GM12878 (cell line): ENCODE measurements around the gene IGFBP1. TPM values are rescaled to one million over a fixed set of nuclear protein-coding genes. Genes with fewer than 3 reads are reported as not detected.

Source experiments
- ATAC-seq: fragments of 200-7000 bp; cut with Tn5 transposase; 3 replicates; pipeline ENCODE4 v1.9.1; 2020; ENCODE audit warnings: mild to moderate bottlenecking, moderate library complexity
- BruUV-seq: library from RNA; stranded (reverse); fragments of 400-500 nt; replicated peaks from 2 replicates; lab custom pipeline; 2021; lab: Mats Ljungman, UMichigan
- CTCF ChIA-PET: fragments of 300-600 bp; sonication (Branson Sonifier 250); formaldehyde crosslinking; extraction: SDS; loops from one replicate; lab custom pipeline; 2021; ENCODE audit warnings: inconsistent platforms; lab: Yijun Ruan, JAX
- POLR2A ChIA-PET: fragments of 350-600 bp; formaldehyde crosslinking; extraction: SDS; loops from one replicate; lab custom pipeline; 2021; ENCODE audit warnings: inconsistent platforms; lab: Charles Lee
- RAD21 ChIA-PET: fragments of 300-600 bp; sonication (Branson Sonifier 250); formaldehyde crosslinking; loops from one replicate; lab custom pipeline; 2023; ENCODE audit warnings: antibody characterized with exemption; ENCODE audit not compliant: unreplicated experiment; lab: Charles Lee
- SMC1A ChIA-PET: fragments of 300-600 bp; sonication (Branson Sonifier 250); formaldehyde crosslinking; loops from one replicate; lab custom pipeline; 2023; ENCODE audit not compliant: unreplicated experiment, uncharacterized antibody; lab: Charles Lee
- DNase-seq: peaks from one replicate; pipeline ENCODE4 v3.0.0-alpha.2; 2011; ENCODE audit warnings: low read depth, low spot score
- FAIRE-seq: peaks from 3 replicates; lab custom pipeline; 2011; peaks lifted over from hg19 to GRCh38; lab: Jason Lieb, UNC
- H2AFZ ChIP-seq: 2 replicates; pipeline ENCODE4 v1.6.0; 2011; ENCODE audit warnings: low read depth, low read length, control low read depth; ENCODE audit not compliant: control insufficient read depth
- H3K27ac ChIP-seq: 2 replicates; pipeline ENCODE4 v1.5.1; 2011; ENCODE audit warnings: control low read depth; ENCODE audit not compliant: control insufficient read depth, insufficient read depth
- H3K27me3 ChIP-seq, 2 experiments: replicated peaks in 1 of 2; 2 replicates each; pipeline versions ENCODE4 v1.6.0 to v1.6.1; 2011; ENCODE audit warnings: low read length in 1 of 2; ENCODE audit not compliant: control insufficient read depth in 2 of 2, insufficient read depth in 2 of 2
- H3K36me3 ChIP-seq, 2 experiments: 2 replicates each; pipeline ENCODE4 v1.5.1; 2011; ENCODE audit warnings: low read length in 1 of 2; ENCODE audit not compliant: control insufficient read depth in 2 of 2, insufficient read depth in 2 of 2
- H3K4me1 ChIP-seq: 2 replicates; pipeline ENCODE4 v1.6.1; 2011; ENCODE audit warnings: mild to moderate bottlenecking, low read length, moderate library complexity, mixed read lengths; ENCODE audit not compliant: control insufficient read depth, insufficient read depth
- H3K4me2 ChIP-seq: 2 replicates; pipeline ENCODE4 v1.6.0; 2011; ENCODE audit warnings: control low read depth; ENCODE audit not compliant: control insufficient read depth, insufficient read depth
- H3K4me3 ChIP-seq: fragments of 200-600 bp; sonication (generic); 2 replicates; pipeline ENCODE4 v1.5.1; 2016
- H3K79me2 ChIP-seq: 2 replicates; pipeline ENCODE4 v1.6.0; 2011; ENCODE audit warnings: low read length; ENCODE audit not compliant: control insufficient read depth, insufficient read depth
- H3K9ac ChIP-seq: 2 replicates; pipeline ENCODE4 v1.8.0; 2011; ENCODE audit warnings: low read length, control low read depth, mixed read lengths; ENCODE audit not compliant: control insufficient read depth, insufficient read depth
- H3K9me3 ChIP-seq: replicated peaks from 3 replicates; pipeline ENCODE4 v1.5.1; 2011; ENCODE audit warnings: mild to moderate bottlenecking, low read length; ENCODE audit not compliant: control insufficient read depth, insufficient read depth
- H4K20me1 ChIP-seq: 2 replicates; pipeline ENCODE4 v1.6.0; 2011; ENCODE audit not compliant: control insufficient read depth, insufficient read depth
- HCFC1 ChIP-seq: fragments of 150-350 bp; IDR thresholded peaks from 2 replicates; pipeline ENCODE4 v1.6.1; 2014; ENCODE audit warnings: low read length
- MYB ChIP-seq: fragments of 150-350 bp; IDR thresholded peaks from 2 replicates; pipeline ENCODE4 v1.6.1; 2014; ENCODE audit warnings: mild to moderate bottlenecking, low read depth, low read length, borderline replicate concordance
- RBBP5 ChIP-seq: fragments of 200-600 bp; sonication (generic); conservative IDR thresholded peaks from 2 replicates; pipeline ENCODE4 v1.6.1; 2016
- SMC3 ChIP-seq: IDR thresholded peaks from 2 replicates; pipeline ENCODE4 v1.6.1; 2011; ENCODE audit warnings: low read length, improper control_type of control experiment, borderline replicate concordance
- TARDBP ChIP-seq: IDR thresholded peaks from 2 replicates; pipeline ENCODE4 v1.6.1; 2016; ENCODE audit warnings: borderline replicate concordance
- ZNF207 ChIP-seq: fragments of 450-650 bp; IDR thresholded peaks from 2 replicates; pipeline ENCODE4 v1.6.1; 2014; ENCODE audit warnings: antibody characterized with exemption, mild to moderate bottlenecking, borderline replicate concordance
- WGBS: methylation state at CpG from one replicate; pipeline ENCODE4 v1.1.6; 2016; ENCODE audit warnings: low lambda C conversion rate; ENCODE audit not compliant: insufficient replicate concordance, insufficient coverage; ENCODE audit errors: missing lambda C conversion rate; 5-methylcytosine and 5-hydroxymethylcytosine counted together
- in situ Hi-C: fragments of 300-500 bp; cut with MboI; formaldehyde crosslinking; loops from 9 replicates; pipeline ENCODE4 v1.14.3; 2018; ENCODE audit warnings: mixed read lengths
- intact Hi-C: fragments of 100-400 bp; cut with micrococcal nuclease; formaldehyde crosslinking; loops from one replicate; pipeline ENCODE4 v1.14.2; 2022; ENCODE audit not compliant: unreplicated experiment
- polyA plus RNA-seq, 11 experiments: library from polyadenylated mRNA; depleted of rRNA in 4 of 11; unstranded in 6 of 11; stranded (reverse) in 5 of 11; fragments of >200 nt; fragmentation: Nextera tagmentation in 4 of 11; fragmentation: Illumina TruSeq in 1 of 11; extraction: Ambion mirVana in 4 of 11; extraction: Trizol in 1 of 11; gene quantifications; 1 replicate in 1 of 11; 2 replicates in 10 of 11; pipeline versions ENCODE4 v1.2.1 to v1.2.3, GENCODE V29; 2011 to 2016; ENCODE audit warnings: inconsistent platforms in 2 of 11, missing spikeins in 2 of 11, low read depth in 1 of 11
- total RNA-seq, 4 experiments: library from RNA; depleted of rRNA in 3 of 4; stranded (reverse); fragments of >200 nt in 3 of 4; fragmentation: Illumina TruSeq in 1 of 4; extraction: Trizol in 1 of 4; gene quantifications; 2 replicates each; pipeline versions ENCODE4 v1.2.1 to v1.2.3, GENCODE V29; 2013 to 2021
- TF ChIP-seq, protein P1 (sequence below), 3 experiments: IDR thresholded peaks in 2 of 3; conservative IDR thresholded peaks in 1 of 3; 2 replicates each; pipeline ENCODE4 v1.5.1; 2011; ENCODE audit warnings: low read depth in 3 of 3, low read length in 3 of 3, mild to moderate bottlenecking in 3 of 3, control low read depth in 2 of 3, moderate library complexity in 2 of 3, inconsistent platforms in 1 of 3, mixed read lengths in 1 of 3; ENCODE audit not compliant: control insufficient read depth in 2 of 3, insufficient read depth in 1 of 3; ENCODE audit errors: extremely low read depth in 1 of 3

IGFBP1 gene
- total and polyA plus RNA-seq, 10 of the 15 experiments (the other 5 are each of a cell fraction or from before 2014, with no cell fraction given), result 0.13 TPM; not detected in 9

- TF ChIP-seq, protein P1, sequence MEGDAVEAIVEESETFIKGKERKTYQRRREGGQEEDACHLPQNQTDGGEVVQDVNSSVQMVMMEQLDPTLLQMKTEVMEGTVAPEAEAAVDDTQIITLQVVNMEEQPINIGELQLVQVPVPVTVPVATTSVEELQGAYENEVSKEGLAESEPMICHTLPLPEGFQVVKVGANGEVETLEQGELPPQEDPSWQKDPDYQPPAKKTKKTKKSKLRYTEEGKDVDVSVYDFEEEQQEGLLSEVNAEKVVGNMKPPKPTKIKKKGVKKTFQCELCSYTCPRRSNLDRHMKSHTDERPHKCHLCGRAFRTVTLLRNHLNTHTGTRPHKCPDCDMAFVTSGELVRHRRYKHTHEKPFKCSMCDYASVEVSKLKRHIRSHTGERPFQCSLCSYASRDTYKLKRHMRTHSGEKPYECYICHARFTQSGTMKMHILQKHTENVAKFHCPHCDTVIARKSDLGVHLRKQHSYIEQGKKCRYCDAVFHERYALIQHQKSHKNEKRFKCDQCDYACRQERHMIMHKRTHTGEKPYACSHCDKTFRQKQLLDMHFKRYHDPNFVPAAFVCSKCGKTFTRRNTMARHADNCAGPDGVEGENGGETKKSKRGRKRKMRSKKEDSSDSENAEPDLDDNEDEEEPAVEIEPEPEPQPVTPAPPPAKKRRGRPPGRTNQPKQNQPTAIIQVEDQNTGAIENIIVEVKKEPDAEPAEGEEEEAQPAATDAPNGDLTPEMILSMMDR (IDR thresholded peaks at IDR 0.05 in 2 of 3, conservative IDR thresholded peaks at IDR 0.05 in 1 of 3; ENCODE audit: control insufficient read depth in 2 of 3, extremely low read depth in 1 of 3, insufficient read depth in 1 of 3, low read depth in 3 of 3, low read length in 3 of 3), result peak; percentile 23 to 62 (median 51); a peak in 5 of 6 replicates
Observed at GRCh38 chr7:45890902-45891461, 2.7 kb downstream of the IGFBP1 start (continued).

- ChIA-PET RAD21 (interaction anchor here (1.0 to 1.8 kb wide), 6 partner anchors 26 to 1362 kb away, joined by 3 to 6 read pairs (median 4); no protein-coding TSS in a partner anchor), POLR2A (no interaction called here), SMC1A (interaction anchor here (1.0 to 1.5 kb wide), 3 partner anchors 31 to 1287 kb away, joined by 3 to 8 read pairs (median 3); no protein-coding TSS in a partner anchor), CTCF (interaction anchor here (0.6 to 2.0 kb wide), 13 partner anchors 9 to 1374 kb away, joined by 3 to 10 read pairs (median 4); no protein-coding TSS in a partner anchor)
- intact Hi-C loops, result loop anchor here (1.0 to 2.0 kb wide), 3 partner anchors 461 to 1289 kb away; no protein-coding TSS in a partner anchor
- in situ Hi-C loops, result no loop called here
- Histone ChIP-seq H3K36me3 (no peaks in the 10 kb centered on the region), H3K79me2 (no peaks in the 10 kb centered on the region), H2AFZ (no peak overlapping the region), H3K27ac (no peak overlapping the region), H3K9me3 (no peaks in the 10 kb centered on the region), H3K4me3 (no peak overlapping the region), H3K4me2 (no peak overlapping the region), H3K4me1 (no peaks in the 10 kb centered on the region), H4K20me1 (0 out of 2 replicates have a peak, but pooled peaks cover 4% of the 10 kb centered on the region), H3K27me3 (peaks cover 0 to 14% of the 10 kb centered on the region in 2 experiments), H3K9ac (no peak overlapping the region)
- ATAC-seq (no peak), FAIRE-seq (no peak), DNase-seq (no peak)
- TF ChIP-seq MYB (no peak), TARDBP (no peak), SMC3 (no peak), HCFC1 (no peak), ZNF207 (no peak), RBBP5 (no peak)
- 17% methylated on average over 10 of the region's 10 CpGs for WGBS
- no TSS peak for BruUV-seq
Observed at GRCh38 chr7:45891462-45892402, 3.4 kb downstream of the IGFBP1 start.
